Mesendoderm (in vitro differentiated cells): Measurements from ENCODE around the gene CCDC188. TPM values are rescaled to one million over a fixed set of nuclear protein-coding genes. Genes with fewer than 3 reads are reported as not detected.

ENCODE experiments used
- DNase-seq: peaks from one replicate; pipeline ENCODE4 v3.0.0; 2013
- H2AK5ac ChIP-seq: 2 replicates; pipeline ENCODE4 v1.6.1; 2013; ENCODE audit warnings: low read length, inconsistent platforms
- H2BK120ac ChIP-seq: 2 replicates; pipeline ENCODE4 v1.6.1; 2013; ENCODE audit warnings: low read depth, mild to moderate bottlenecking, low read length, moderate library complexity, mixed read lengths
- H2BK15ac ChIP-seq: replicated peaks from 2 replicates; pipeline ENCODE4 v1.6.1; 2013; ENCODE audit warnings: low read depth, mild to moderate bottlenecking, moderate library complexity
- H2BK5ac ChIP-seq: 2 replicates; pipeline ENCODE4 v1.6.1; 2013; ENCODE audit warnings: low read length, inconsistent platforms
- H3K18ac ChIP-seq: 2 replicates; pipeline ENCODE4 v1.6.1; 2013; ENCODE audit warnings: mild to moderate bottlenecking, low read length, mixed read lengths
- H3K23ac ChIP-seq: one replicate; pipeline ENCODE4 v1.6.1; 2013; ENCODE audit warnings: low read length
- H3K27ac ChIP-seq: 2 replicates; pipeline ENCODE4 v1.5.1; 2013; ENCODE audit warnings: low read depth, mild to moderate bottlenecking, inconsistent platforms, low read length, moderate library complexity
- H3K27me3 ChIP-seq: 2 replicates; pipeline ENCODE4 v1.6.1; 2013; ENCODE audit warnings: low read length, control low read depth, mild to moderate bottlenecking, inconsistent platforms; ENCODE audit not compliant: insufficient read depth, poor library complexity
- H3K36me3 ChIP-seq: 2 replicates; pipeline ENCODE4 v1.6.1; 2013; ENCODE audit warnings: low read length, inconsistent platforms; ENCODE audit not compliant: control insufficient read depth, insufficient read depth
- H3K4ac ChIP-seq: one replicate; pipeline ENCODE4 v1.6.1; 2013; ENCODE audit warnings: low read depth, mild to moderate bottlenecking, low read length, moderate library complexity
- H3K4me1 ChIP-seq: 2 replicates; pipeline ENCODE4 v1.6.1; 2013; ENCODE audit warnings: low read depth, low read length, inconsistent platforms; ENCODE audit not compliant: control insufficient read depth
- H3K4me2 ChIP-seq: 2 replicates; pipeline ENCODE4 v1.6.1; 2013; ENCODE audit warnings: low read length
- H3K4me3 ChIP-seq: 2 replicates; pipeline ENCODE4 v1.5.1; 2013; ENCODE audit warnings: mild to moderate bottlenecking, low read length
- H3K56ac ChIP-seq: one replicate; pipeline ENCODE4 v1.6.1; 2013; ENCODE audit warnings: low read length
- H3K79me1 ChIP-seq: 2 replicates; pipeline ENCODE4 v1.6.1; 2013; ENCODE audit warnings: low read length, inconsistent platforms
- H3K79me2 ChIP-seq: 2 replicates; pipeline ENCODE4 v1.6.1; 2013; ENCODE audit warnings: mild to moderate bottlenecking, low read length; ENCODE audit not compliant: control insufficient read depth, insufficient read depth
- H3K9ac ChIP-seq: 2 replicates; pipeline ENCODE4 v1.6.1; 2013; ENCODE audit warnings: low read length, inconsistent platforms
- H4K5ac ChIP-seq: one replicate; pipeline ENCODE4 v1.6.1; 2013; ENCODE audit warnings: low read length
- H4K8ac ChIP-seq: one replicate; pipeline ENCODE4 v1.6.1; 2013; ENCODE audit warnings: low read depth, mild to moderate bottlenecking, control low read depth, low read length, moderate library complexity
- WGBS: extraction: QIAGEN DNeasy Blood & Tissue Kit; methylation state at CpG from one replicate; pipeline ENCODE4 v1.1.7; 2013; ENCODE audit warnings: low lambda C conversion rate, missing lambda C conversion rate; ENCODE audit not compliant: insufficient coverage; ENCODE audit errors: extremely low coverage; 5-methylcytosine and 5-hydroxymethylcytosine counted together
- polyA plus RNA-seq, 2 experiments: library from polyadenylated mRNA; stranded (reverse); fragments of 200-250 nt; gene quantifications; one replicate each; pipeline ENCODE4 v1.2.3, GENCODE V29; 2013

CCDC188 gene
- polyA plus RNA-seq (2013, experiment 1 of 2): not detected
- not detected for polyA plus RNA-seq (2013, experiment 2 of 2)

DNA sequence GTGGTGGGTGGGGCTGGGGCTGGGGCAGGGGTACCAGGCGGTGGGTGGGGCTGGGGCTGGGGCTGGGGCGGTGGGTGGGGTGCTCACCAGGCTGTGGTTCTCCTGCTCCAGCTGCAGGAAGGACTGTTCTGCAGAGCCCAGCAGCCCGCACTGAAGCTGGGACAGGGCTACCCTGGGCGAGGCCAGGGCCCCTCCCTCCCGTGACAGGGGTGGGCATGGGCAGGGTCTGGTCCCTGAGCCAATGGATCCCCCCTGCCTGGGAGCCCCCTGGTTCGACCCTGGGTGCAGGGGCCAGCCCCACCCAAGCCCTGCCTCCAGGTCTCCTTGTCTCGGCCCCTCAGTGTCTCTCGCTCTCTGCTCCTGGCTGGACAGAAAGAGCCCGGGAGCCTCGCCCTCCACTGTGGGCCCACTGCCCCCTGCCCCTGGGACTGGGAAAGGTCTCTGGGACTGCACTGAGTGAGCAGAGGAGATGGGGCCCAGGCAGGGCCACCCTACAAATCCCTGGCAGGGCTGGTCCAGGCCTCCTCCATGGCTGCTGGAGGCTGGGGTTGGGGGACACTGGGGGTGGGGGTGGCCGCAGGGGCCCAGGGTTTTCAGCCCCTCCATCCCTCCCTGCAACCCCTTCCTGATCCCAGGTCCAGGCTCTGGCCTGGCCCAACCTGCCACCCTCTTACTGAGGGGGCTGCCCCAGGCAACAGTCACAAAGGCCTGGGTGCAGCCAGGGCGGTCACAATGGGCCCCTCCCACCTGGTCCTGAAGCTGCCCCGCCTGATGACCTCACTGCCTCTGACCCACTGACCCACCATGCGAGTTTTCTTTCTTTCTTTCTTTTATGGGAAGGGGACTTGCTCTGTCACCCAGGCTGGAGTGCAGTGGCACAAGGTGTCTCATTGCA lies at the start of gene CCDC188:
Gene CCDC188, minus strand, starts transcription at position 675 of the 895 bp plus-strand sequence. Its CDS starts 69 bp downstream, at position 606.
- no peak within 1 kb of the TSS for H2BK15ac ChIP-seq
- H3K4me3 ChIP-seq: no peak within 1 kb of the TSS
- no peak within 1 kb of the TSS for H3K4me2 ChIP-seq
- H2BK120ac ChIP-seq: no peak within 1 kb of the TSS
- no peak within 1 kb of the TSS for H3K9ac ChIP-seq
- no peak within 1 kb of the TSS for H2AK5ac ChIP-seq
- no peaks in the 10 kb centered on the region for H3K79me2 ChIP-seq
- no peaks in the 10 kb centered on the region for H3K27me3 ChIP-seq
- no peak within 1 kb of the TSS for H4K5ac ChIP-seq
- H2BK5ac ChIP-seq: no peak within 1 kb of the TSS
- no peak within 1 kb of the TSS for H3K23ac ChIP-seq
- no peak within 1 kb of the TSS for H4K8ac ChIP-seq
- no peak within 1 kb of the TSS for H3K4ac ChIP-seq
- no peaks in the 10 kb centered on the region for H3K4me1 ChIP-seq
- H3K18ac ChIP-seq: no peak within 1 kb of the TSS
- H3K36me3 ChIP-seq: no peaks in the 10 kb centered on the region
- no peak within 1 kb of the TSS for H3K27ac ChIP-seq
- H3K56ac ChIP-seq: no peak within 1 kb of the TSS
- DNase-seq: no peak
- no CpG with 5 or more reads among the region's 14 CpGs for WGBS
- H3K79me1 ChIP-seq: no peaks in the 10 kb centered on the region

DNA sequence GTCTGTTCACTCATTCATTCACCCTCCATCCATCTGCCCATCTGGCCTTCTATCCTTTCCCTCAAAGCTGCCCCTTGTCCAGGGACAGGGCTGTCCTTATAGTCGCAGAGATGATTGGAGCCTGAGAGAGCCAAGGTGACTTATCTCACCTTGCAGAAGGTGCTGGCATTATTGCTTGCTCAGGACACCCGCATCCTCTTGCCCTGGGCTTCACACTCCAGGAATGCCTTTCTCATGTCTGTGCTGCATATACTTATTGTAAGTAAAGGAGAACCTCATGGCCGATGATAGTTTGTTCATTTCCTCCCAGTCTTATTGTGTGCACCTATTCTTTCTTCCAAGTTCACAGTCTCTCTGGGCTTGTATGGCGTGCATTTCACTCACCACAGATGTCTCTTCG lies 49.1 kb upstream of the CCDC188 start:
- Histone ChIP-seq H3K27ac (no peak overlapping the region), H3K56ac (no peak overlapping the region), H3K18ac (no peak overlapping the region), H2BK120ac (no peak overlapping the region), H2BK15ac (no peak overlapping the region), H3K27me3 (no peaks in the 10 kb centered on the region), H3K4me3 (no peak overlapping the region), H3K23ac (no peak overlapping the region), H2BK5ac (no peak overlapping the region), H3K79me1 (no peaks in the 10 kb centered on the region), H3K9ac (no peak overlapping the region), H3K4me1 (peaks cover 9% of the 10 kb centered on the region), H3K79me2 (no peaks in the 10 kb centered on the region), H3K4ac (no peak overlapping the region), H3K36me3 (no peaks in the 10 kb centered on the region), H2AK5ac (no peak overlapping the region), H4K5ac (no peak overlapping the region), H4K8ac (no peak overlapping the region), H3K4me2 (no peak overlapping the region)
- DNase-seq: no peak
- no CpG with 5 or more reads among the region's 5 CpGs for WGBS

DNA sequence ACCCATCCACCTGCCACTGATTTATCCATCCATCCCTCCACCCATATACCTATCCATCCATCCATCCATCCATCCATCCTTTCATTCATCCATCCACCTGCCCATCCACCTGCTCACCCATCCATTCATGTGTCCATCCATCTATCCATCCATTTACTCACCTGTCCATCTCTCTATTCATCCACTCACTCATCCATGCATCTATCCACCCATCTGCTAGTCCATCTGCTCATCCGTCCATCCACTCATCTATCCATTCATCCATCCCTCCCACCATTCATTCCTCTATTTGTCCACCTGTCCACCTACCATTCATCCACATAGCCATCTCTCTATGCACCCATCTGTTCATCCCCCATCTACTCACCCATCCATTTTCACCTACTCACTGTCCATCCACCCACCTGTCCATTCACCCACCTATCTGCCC lies 48.6 kb upstream of the CCDC188 start:
- Histone ChIP-seq H3K27me3 (no peaks in the 10 kb centered on the region), H3K4me1 (peaks cover 6% of the 10 kb centered on the region), H2BK5ac (no peak overlapping the region)

DNA sequence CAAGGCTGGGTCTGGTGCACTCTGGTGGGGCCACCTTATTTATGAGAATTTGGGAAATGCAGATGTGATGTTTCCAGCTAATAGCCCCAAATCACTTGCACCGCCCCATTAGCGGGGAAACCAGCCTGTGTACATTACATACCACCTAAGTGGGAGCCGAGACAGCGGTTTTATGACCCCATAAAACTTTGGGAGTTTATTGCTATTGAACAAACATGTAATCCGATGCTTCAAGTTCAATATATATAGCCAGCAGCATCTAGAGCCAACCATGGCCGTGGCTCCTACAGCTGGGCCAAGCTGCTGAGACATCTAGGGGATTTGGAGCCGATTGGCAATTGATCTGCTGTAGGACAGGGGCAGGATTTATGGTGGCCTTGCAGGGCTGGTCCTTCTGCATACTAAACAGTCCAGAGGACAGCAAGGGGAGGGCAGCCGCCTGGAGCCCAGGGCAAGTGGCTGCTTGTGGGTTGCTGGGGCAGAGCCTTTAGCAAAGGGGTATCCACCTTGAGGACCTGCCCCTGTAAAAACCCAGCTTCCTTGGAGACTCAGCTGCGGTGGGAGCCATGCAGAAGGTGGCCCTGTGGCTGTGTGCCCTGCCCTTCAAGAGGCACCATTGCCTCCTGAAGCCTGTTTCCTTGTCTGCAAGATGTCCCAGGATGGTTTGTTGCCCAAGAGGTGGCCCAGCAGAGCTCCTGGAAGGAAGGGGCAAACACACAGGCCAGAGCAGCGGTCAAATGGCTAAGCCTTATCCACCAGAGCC lies 47.9 kb upstream of the CCDC188 start:
- H3K79me1 ChIP-seq: no peaks in the 10 kb centered on the region
- no peak overlapping the region for H3K27ac ChIP-seq
- no CpG with 5 or more reads among the region's 10 CpGs for WGBS
- no peaks in the 10 kb centered on the region for H3K27me3 ChIP-seq
- H2BK5ac ChIP-seq: no peak overlapping the region
- H4K8ac ChIP-seq: no peak overlapping the region
- no peak for DNase-seq
- H3K18ac ChIP-seq: no peak overlapping the region
- no peak overlapping the region for H2AK5ac ChIP-seq
- peaks cover under 1% of the 10 kb centered on the region for H3K4me1 ChIP-seq
- H3K36me3 ChIP-seq: no peaks in the 10 kb centered on the region
- no peak overlapping the region for H4K5ac ChIP-seq
- H3K79me2 ChIP-seq: no peaks in the 10 kb centered on the region
- H2BK15ac ChIP-seq: no peak overlapping the region
- H2BK120ac ChIP-seq: no peak overlapping the region
- no peak overlapping the region for H3K4ac ChIP-seq
- H3K4me3 ChIP-seq: no peak overlapping the region
- no peak overlapping the region for H3K9ac ChIP-seq
- H3K56ac ChIP-seq: no peak overlapping the region
- H3K23ac ChIP-seq: no peak overlapping the region
- no peak overlapping the region for H3K4me2 ChIP-seq

More for the DNA sequence above, 48.6 kb upstream of the CCDC188 start:
- no peak overlapping the region for H2BK120ac ChIP-seq
- no peak overlapping the region for H3K23ac ChIP-seq
- no peak overlapping the region for H3K4me2 ChIP-seq
- H3K79me2 ChIP-seq: no peaks in the 10 kb centered on the region
- no peak overlapping the region for H3K4ac ChIP-seq
- no peak for DNase-seq
- H2BK15ac ChIP-seq: no peak overlapping the region
- H3K9ac ChIP-seq: no peak overlapping the region
- H3K18ac ChIP-seq: no peak overlapping the region
- no peak overlapping the region for H3K27ac ChIP-seq
- H4K5ac ChIP-seq: no peak overlapping the region
- no peak overlapping the region for H3K4me3 ChIP-seq
- H4K8ac ChIP-seq: no peak overlapping the region
- H3K36me3 ChIP-seq: no peaks in the 10 kb centered on the region
- no CpG with 5 or more reads among the region's 1 CpG for WGBS
- no peak overlapping the region for H3K56ac ChIP-seq
- H2AK5ac ChIP-seq: no peak overlapping the region
- H3K79me1 ChIP-seq: no peaks in the 10 kb centered on the region

DNA sequence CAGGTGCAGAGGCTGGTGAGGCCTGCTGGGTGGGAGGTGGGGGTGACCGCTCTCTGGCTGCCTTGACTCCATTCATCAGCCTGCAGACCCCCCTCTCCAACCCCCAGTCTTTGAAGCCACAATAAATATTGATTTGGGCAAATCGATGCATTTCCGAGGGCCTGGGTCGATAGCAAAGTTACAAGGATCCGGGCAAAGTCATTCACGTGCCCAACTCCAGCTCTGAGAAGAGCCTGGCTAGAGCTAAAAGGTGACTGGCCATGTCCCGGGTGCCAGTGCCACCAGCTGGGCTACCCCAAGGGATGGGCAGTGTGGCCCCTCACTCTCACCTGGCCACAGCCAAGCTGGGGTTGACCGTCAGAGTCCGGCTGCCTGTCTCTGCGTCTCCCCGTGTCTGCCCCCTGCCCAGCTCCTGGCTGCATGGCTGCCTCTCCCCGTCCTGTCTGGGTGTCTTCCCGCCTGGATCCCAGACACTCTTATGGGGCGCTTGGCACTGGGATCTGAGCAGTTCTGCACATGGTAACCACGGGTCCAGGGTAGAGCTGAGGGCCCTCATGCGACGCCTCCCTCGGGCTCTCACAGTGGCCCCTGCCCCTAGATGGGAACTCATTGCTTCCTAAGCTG lies 46.7 kb upstream of the CCDC188 start:
- Histone ChIP-seq H2BK15ac (no peak overlapping the region), H4K8ac (no peak overlapping the region), H3K79me1 (no peaks in the 10 kb centered on the region), H2AK5ac (no peak overlapping the region), H3K56ac (no peak overlapping the region), H3K27me3 (no peaks in the 10 kb centered on the region), H3K36me3 (no peaks in the 10 kb centered on the region), H3K4me1 (no peaks in the 10 kb centered on the region), H3K18ac (no peak overlapping the region), H3K4ac (no peak overlapping the region), H2BK120ac (no peak overlapping the region), H3K23ac (no peak overlapping the region), H4K5ac (no peak overlapping the region), H2BK5ac (no peak overlapping the region), H3K79me2 (no peaks in the 10 kb centered on the region), H3K9ac (no peak overlapping the region), H3K4me2 (no peak overlapping the region), H3K4me3 (no peak overlapping the region), H3K27ac (no peak overlapping the region)
- WGBS: no CpG with 5 or more reads among the region's 18 CpGs
- no peak for DNase-seq
